Neutrophil (primary cell): ENCODE measurements around the gene CHCHD1.

Experiments
- H3K27ac ChIP-seq: fragments of 200-600 bp; sonication (generic); 2 replicates; pipeline ENCODE4 v1.5.1; 2016; ENCODE audit warnings: mild to moderate bottlenecking, moderate library complexity
- H3K27me3 ChIP-seq: fragments of 200-600 bp; sonication (generic); 2 replicates; pipeline ENCODE4 v1.6.0; 2016; ENCODE audit warnings: mild to moderate bottlenecking
- H3K36me3 ChIP-seq: fragments of 200-600 bp; sonication (generic); 2 replicates; pipeline ENCODE4 v1.5.1; 2017
- H3K4me1 ChIP-seq, 2 experiments: fragments of 200-600 bp in 1 of 2; sonication (generic) in 1 of 2; 1 replicate in 1 of 2; 2 replicates in 1 of 2; pipeline versions ENCODE4 v1.5.1 to v1.6.1; 2013 to 2016; ENCODE audit warnings: low read depth in 1 of 2, low read length in 1 of 2, mild to moderate bottlenecking in 1 of 2, moderate library complexity in 1 of 2; ENCODE audit not compliant: control insufficient read depth in 1 of 2, insufficient read depth in 1 of 2
- H3K4me3 ChIP-seq, 2 experiments: fragments of 200-600 bp in 1 of 2; sonication (generic) in 1 of 2; 1 replicate in 1 of 2; 2 replicates in 1 of 2; pipeline ENCODE4 v1.5.1; 2013 to 2016; ENCODE audit warnings: low read depth in 1 of 2, low read length in 1 of 2, mild to moderate bottlenecking in 1 of 2, moderate library complexity in 1 of 2
- H3K9me3 ChIP-seq: fragments of 200-600 bp; sonication (generic); 2 replicates; pipeline ENCODE4 v1.5.1; 2016
- TF ChIP-seq, protein P1 (sequence below): fragments of 200-600 bp; sonication (generic); IDR thresholded peaks from 2 replicates; pipeline ENCODE4 v1.5.1; 2016; ENCODE audit warnings: antibody characterized with exemption

CHCHD1 gene

DNA sequence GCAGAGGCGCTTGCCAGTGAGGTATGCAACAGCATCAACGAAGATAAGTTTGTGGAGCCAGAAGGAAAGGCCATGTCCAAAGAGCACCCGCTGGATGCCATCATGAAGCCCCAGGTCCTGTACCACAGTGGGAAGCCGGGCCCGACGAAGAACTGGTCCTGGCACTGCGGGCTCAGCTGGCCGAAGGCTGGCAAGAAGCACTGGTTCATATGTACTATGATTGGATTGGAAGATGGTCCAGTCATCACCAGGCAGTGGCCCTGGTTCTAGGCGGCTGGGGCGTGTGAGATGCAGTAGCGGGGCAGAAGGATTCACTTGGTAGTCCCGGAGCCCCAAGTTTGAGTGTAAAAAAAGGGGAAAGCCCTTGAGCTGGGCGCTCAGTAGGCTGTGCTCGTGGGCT lies 25.6 kb downstream of the CHCHD1 start:
- no peaks in the 10 kb centered on the region for H3K9me3 ChIP-seq
- no peak overlapping the region for H3K4me3 ChIP-seq
- H3K27ac ChIP-seq, result no peak overlapping the region
- H3K4me1 ChIP-seq, result peaks cover 23 to 31% of the 10 kb centered on the region in 2 experiments
- TF ChIP-seq, protein P1, sequence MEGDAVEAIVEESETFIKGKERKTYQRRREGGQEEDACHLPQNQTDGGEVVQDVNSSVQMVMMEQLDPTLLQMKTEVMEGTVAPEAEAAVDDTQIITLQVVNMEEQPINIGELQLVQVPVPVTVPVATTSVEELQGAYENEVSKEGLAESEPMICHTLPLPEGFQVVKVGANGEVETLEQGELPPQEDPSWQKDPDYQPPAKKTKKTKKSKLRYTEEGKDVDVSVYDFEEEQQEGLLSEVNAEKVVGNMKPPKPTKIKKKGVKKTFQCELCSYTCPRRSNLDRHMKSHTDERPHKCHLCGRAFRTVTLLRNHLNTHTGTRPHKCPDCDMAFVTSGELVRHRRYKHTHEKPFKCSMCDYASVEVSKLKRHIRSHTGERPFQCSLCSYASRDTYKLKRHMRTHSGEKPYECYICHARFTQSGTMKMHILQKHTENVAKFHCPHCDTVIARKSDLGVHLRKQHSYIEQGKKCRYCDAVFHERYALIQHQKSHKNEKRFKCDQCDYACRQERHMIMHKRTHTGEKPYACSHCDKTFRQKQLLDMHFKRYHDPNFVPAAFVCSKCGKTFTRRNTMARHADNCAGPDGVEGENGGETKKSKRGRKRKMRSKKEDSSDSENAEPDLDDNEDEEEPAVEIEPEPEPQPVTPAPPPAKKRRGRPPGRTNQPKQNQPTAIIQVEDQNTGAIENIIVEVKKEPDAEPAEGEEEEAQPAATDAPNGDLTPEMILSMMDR, result no peak
- H3K36me3 ChIP-seq, result peaks cover 64% of the 10 kb centered on the region
- no peaks in the 10 kb centered on the region for H3K27me3 ChIP-seq

DNA sequence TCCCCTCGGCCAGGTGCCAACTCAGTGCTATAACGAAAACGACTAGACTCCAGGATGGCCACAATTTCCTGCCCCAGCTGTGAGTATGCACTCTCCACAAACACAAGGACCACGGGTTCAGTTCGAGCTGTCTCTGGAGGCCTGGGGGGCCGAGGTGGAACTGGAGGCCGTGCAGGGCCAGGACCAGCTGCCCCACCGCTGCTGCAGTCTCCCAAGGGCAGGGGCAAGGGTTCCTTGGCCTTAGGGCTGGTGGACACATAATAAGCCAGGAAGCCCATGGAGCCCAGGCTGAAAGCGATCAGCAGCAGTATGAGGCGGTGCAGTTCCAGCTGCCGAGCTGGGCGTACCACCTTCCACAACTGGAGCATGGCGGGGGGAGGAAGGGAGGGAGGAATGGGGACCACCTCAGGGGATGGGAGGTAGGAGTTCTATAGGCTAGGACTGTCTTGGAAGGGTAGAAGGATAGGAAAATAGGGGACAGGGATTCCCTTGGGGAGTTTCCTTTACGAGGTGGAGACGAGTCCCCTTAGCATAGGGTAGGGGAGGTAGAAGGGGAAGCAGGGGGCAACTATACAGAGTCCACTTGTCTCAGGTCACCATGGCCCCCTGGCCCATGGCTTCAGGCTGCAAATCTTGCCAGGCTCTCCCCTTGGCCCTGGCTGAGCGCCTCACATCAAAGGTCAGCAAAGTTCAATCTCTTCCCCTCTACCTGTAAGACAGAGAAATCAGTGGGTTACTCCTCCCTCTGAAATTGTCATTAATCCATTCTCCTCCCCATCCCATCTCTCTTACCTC lies 26.4 kb downstream of the CHCHD1 start:
- H3K4me3 ChIP-seq, result no peak overlapping the region
- TF ChIP-seq, protein P1, result no peak
- H3K27me3 ChIP-seq, result no peaks in the 10 kb centered on the region
- no peaks in the 10 kb centered on the region for H3K9me3 ChIP-seq
- peaks cover 24 to 31% of the 10 kb centered on the region in 2 experiments for H3K4me1 ChIP-seq
- H3K36me3 ChIP-seq, result peaks cover 64% of the 10 kb centered on the region
- H3K27ac ChIP-seq, result no peak overlapping the region

DNA sequence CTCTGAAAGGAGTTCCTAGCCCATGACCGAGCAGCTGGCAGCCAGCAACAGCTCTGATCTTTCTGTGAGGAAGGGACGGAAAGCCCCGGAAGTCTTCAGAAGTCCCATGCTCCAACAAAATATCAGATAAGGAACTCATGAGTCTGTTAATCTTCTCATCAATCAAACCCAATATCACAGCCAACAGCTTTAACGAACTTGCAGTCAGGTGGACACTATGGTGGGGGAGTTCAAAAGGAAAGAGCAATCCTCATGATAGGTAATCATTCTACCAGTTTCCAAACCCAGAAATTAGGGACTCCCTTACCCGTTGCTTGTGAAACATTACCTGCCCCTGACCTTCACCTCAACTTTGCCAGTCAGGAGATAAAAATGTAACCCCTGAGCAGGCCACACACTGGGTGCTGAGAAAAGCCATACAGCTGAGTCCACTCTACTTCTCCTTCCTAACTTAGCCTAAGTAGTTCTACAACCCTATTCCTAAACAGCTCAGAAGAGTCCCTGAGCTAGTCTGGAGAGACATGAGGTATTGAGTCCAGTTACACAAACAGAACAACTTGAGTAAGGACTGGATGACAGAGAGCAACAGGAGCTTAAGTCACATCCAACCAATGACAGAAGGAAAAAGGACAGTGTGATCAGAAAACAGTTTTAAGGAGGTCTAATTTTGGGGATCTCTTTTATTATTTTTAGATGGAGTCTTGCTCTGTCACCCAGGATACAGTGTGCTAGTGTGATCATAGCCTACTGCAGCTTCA lies 27.4 kb downstream of the CHCHD1 start:
- Histone ChIP-seq H3K27me3 (no peaks in the 10 kb centered on the region), H3K4me1 (peaks cover 24 to 31% of the 10 kb centered on the region in 2 experiments), H3K9me3 (no peaks in the 10 kb centered on the region), H3K4me3 (no peak overlapping the region), H3K27ac (peak overlapping the region; percentile 99), H3K36me3 (peaks cover 64% of the 10 kb centered on the region)
- TF ChIP-seq, protein P1, result no peak

DNA sequence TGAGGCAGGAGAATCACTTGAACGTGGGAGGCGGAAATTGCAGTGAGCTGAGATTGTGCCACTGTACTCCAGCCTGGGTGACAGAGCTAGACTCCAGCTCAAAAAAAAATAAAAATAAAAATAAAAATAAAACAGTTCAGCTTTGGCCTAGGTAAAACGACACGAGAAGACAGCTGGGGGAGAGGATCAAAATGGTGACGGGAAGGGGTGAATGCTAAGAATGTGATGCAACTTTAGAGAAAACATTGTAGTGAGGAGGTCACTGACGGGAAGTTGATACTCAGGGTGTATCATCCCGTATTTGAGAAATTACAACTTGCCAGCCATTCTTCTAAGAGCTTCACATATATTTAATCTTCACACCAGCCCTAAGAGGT lies 28.5 kb downstream of the CHCHD1 start:
- Histone ChIP-seq H3K4me3 (peak overlapping the region; percentile 86 to 98), H3K4me1 (peaks cover 31 to 32% of the 10 kb centered on the region in 2 experiments), H3K27ac (peak overlapping the region; percentile 99), H3K36me3 (peaks cover 64% of the 10 kb centered on the region), H3K27me3 (no peaks in the 10 kb centered on the region), H3K9me3 (no peaks in the 10 kb centered on the region)
- TF ChIP-seq, protein P1, result no peak

DNA sequence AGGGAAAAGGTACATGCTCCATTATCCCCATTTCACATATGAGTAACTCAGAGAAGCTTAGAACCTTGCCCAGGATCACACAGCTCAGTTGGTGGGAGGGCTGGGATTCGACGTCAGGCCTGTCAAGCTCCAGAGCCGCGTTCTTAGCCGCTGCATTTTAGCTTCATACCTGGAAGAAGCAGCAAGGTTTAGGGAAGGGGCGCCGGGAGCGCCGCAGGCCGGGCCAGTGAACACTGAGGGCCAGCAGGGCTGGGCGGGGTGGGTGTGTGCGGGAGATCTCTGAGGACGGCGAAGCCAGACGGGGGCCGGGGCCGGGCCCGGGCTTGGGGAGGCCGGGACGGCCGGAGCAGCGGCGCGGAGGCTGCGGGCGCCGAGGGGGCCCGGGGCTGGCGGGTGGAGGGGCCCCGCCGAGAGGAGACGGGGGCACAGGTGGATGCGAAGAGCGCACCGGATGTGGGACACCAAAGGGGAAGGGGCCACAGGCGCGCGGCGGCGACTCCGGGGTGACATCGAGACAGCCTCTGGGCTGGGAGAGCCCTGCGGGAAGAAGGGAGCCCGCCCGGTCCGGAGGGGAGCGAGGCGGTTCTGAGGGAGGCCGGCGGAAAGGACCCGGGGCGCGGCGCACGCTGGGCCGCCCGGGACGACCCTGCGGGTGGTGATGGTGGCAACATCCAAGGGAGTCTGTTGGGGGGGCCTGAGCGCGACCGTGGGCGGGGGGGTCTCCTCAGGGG lies 29.1 kb downstream of the CHCHD1 start:
- peak overlapping the region; percentile 99 for H3K27ac ChIP-seq
- TF ChIP-seq, protein P1, result no peak
- H3K27me3 ChIP-seq, result no peaks in the 10 kb centered on the region
- peaks cover 64% of the 10 kb centered on the region for H3K36me3 ChIP-seq
- H3K9me3 ChIP-seq, result no peaks in the 10 kb centered on the region
- peaks cover 36 to 37% of the 10 kb centered on the region in 2 experiments for H3K4me1 ChIP-seq
- peak overlapping the region; percentile 86 to 98 for H3K4me3 ChIP-seq
